ENCODE results near the gene ITGB3. TPM values are rescaled to one million over a fixed set of nuclear protein-coding genes. Genes with fewer than 3 reads are reported as not detected.

The ITGB3 gene
- total and polyA plus RNA-seq, 2 of the 8 experiments (the other 6 are each of a cell fraction or from before 2014, with no cell fraction given): 0.08 to 0.09 TPM

- FAIRE-seq (no peak), DNase-seq (ENCODE audit: low read depth in 1 of 2, low spot score in 2 of 2) (no peak)
- no peak overlapping the region for H2AK5ac ChIP-seq (ENCODE audit: low read depth, low read length)
- H3K23ac ChIP-seq (ENCODE audit: insufficient read length): no peak overlapping the region
- no peak overlapping the region for H4K8ac ChIP-seq (ENCODE audit: extremely low read depth, insufficient read depth, low read length)
- H3K9ac ChIP-seq (replicated peaks in 1 of 4; ENCODE audit: extremely low read depth in 1 of 4, low read depth in 3 of 4, low read length in 3 of 4): no peak overlapping the region
- H2BK12ac ChIP-seq (ENCODE audit: low read depth, low read length): no peak overlapping the region
- H3K23me2 ChIP-seq (ENCODE audit: low read depth, low read length): no peaks in the 10 kb centered on the region
- H4K5ac ChIP-seq (ENCODE audit: insufficient read length, low read depth, low read length): no peak overlapping the region
- H3K79me2 ChIP-seq (ENCODE audit: control insufficient read depth in 1 of 2, insufficient read depth in 2 of 2, low read length in 2 of 2): no peaks in the 10 kb centered on the region
- no peak overlapping the region for H3K18ac ChIP-seq (ENCODE audit: extremely low read depth, low read length)
- H3K27ac ChIP-seq (ENCODE audit: low read depth, low read length): no peak overlapping the region
- H3K9me3 ChIP-seq (ENCODE audit: insufficient read depth in 2 of 2, low read depth in 1 of 2, low read length in 1 of 2): no peaks in the 10 kb centered on the region
- no peak overlapping the region for H3K4me2 ChIP-seq (ENCODE audit: insufficient read depth in 1 of 2, low read depth in 2 of 2, low read length in 2 of 2)
- no peak overlapping the region for H3K14ac ChIP-seq (ENCODE audit: insufficient read length)
- no peak overlapping the region; the same call in 1 of the 2 replicates for H2AFZ ChIP-seq (ENCODE audit: low read length)
- no peaks in the 10 kb centered on the region for H3K79me1 ChIP-seq (ENCODE audit: low read depth, low read length)
- no peak overlapping the region for H3K4ac ChIP-seq (replicated peaks; ENCODE audit: insufficient read length, low read depth, low read length)
- H3K4me3 ChIP-seq (ENCODE audit: extremely low read depth in 1 of 4, insufficient read depth in 2 of 4, low read depth in 3 of 4, low read length in 4 of 4): no peak overlapping the region
- no peaks in the 10 kb centered on the region for H3K36me3 ChIP-seq (ENCODE audit: control insufficient read depth in 2 of 4, insufficient read depth in 4 of 4, low read length in 3 of 4)
- ChIA-PET CTCF (ENCODE audit: partially characterized antibody) (interaction anchor here (0.6 to 6.6 kb wide), 3 partner anchors 10 to 377 kb away, joined by 4 to 39 read pairs (median 13); no protein-coding TSS in a partner anchor), POLR2A (ENCODE audit: partially characterized antibody) (interaction anchor here (1.5 kb wide), 1 partner anchor 10 kb away, joined by 4 read pairs; no protein-coding TSS in a partner anchor)
- no peak overlapping the region for H4K91ac ChIP-seq (replicated peaks; ENCODE audit: insufficient read length, low read length)
- H3K56ac ChIP-seq (replicated peaks; ENCODE audit: insufficient read length, low read depth, low read length): no peak overlapping the region
- no peaks in the 10 kb centered on the region for H4K20me1 ChIP-seq (replicated peaks in 1 of 2; ENCODE audit: control insufficient read depth in 1 of 2, insufficient read depth in 2 of 2, low read length in 2 of 2)
- no peak overlapping the region for H2BK120ac ChIP-seq (replicated peaks; ENCODE audit: low read depth, low read length)
- H2BK5ac ChIP-seq (ENCODE audit: low read depth, low read length): no peak overlapping the region
- peaks cover 0 to 3% (median 0%) of the 10 kb centered on the region in 4 experiments; a peak in 1 of 7 replicates for H3K4me1 ChIP-seq (replicated peaks in 1 of 4; ENCODE audit: control insufficient read depth in 3 of 4, insufficient read depth in 4 of 4, low read length in 3 of 4)
- H2BK20ac ChIP-seq (ENCODE audit: low read length): no peak overlapping the region
- H3K27me3 ChIP-seq (replicated peaks in 1 of 4; ENCODE audit: control insufficient read depth in 3 of 4, extremely low read depth in 1 of 4, insufficient read depth in 3 of 4, low read length in 3 of 4): peaks cover 0 to 2% (median 0%) of the 10 kb centered on the region in 4 experiments; a peak in 1 of 7 replicates
- 100% methylated on average over 3 of the region's 3 CpGs; no CpG with 5 or more reads in 1 of the 2 experiments for WGBS, 2 experiments (ENCODE audit: extremely low coverage in 1 of 2, insufficient coverage in 1 of 2, insufficient read length in 1 of 2, insufficient replicate concordance in 2 of 2, low coverage in 1 of 2, low lambda C conversion rate in 2 of 2, missing lambda C conversion rate in 1 of 2)
- H2BK15ac ChIP-seq (ENCODE audit: low read length): no peak overlapping the region
- TF ChIP-seq POLR2A (IDR thresholded peaks at IDR 0.05; ENCODE audit: control extremely low read depth in 1 of 2, low read depth in 2 of 2, low read length in 2 of 2) (no peak), EGR1 (IDR thresholded peaks at IDR 0.05; ENCODE audit: borderline replicate concordance, low read depth, low read length) (no peak), PHF8 (conservative IDR thresholded peaks at IDR 0.05; ENCODE audit: low read depth, low read length) (no peak), SAP30 (IDR thresholded peaks at IDR 0.05; ENCODE audit: insufficient read depth, insufficient replicate concordance, low read length) (no peak), SIX5 (IDR thresholded peaks at IDR 0.05; ENCODE audit: low read depth, low read length) (no peak), TCF12 (IDR thresholded peaks at IDR 0.05; ENCODE audit: low read depth, low read length) (no peak), KDM1A (IDR thresholded peaks at IDR 0.05; ENCODE audit: borderline replicate concordance, low read length) (no peak), SP4 (IDR thresholded peaks at IDR 0.05; ENCODE audit: low read length) (no peak), CBX8 (IDR thresholded peaks at IDR 0.05; ENCODE audit: borderline replicate concordance, low read depth, low read length) (no peak), POLR2AphosphoS5 (IDR thresholded peaks at IDR 0.05; ENCODE audit: low read depth, low read length) (no peak), SUZ12 (IDR thresholded peaks at IDR 0.05; ENCODE audit: low read length) (no peak), HDAC6 (IDR thresholded peaks at IDR 0.05; ENCODE audit: low read depth, low read length) (no peak), ZNF274 (IDR thresholded peaks at IDR 0.05; ENCODE audit: borderline replicate concordance, extremely low read depth, low read length) (no peak), CBX5 (IDR thresholded peaks at IDR 0.05; ENCODE audit: low read depth, low read length) (no peak)
Measured at GRCh38 chr17:47239967-47240651, 13.5 kb upstream of the ITGB3 start.
